Measurements from ENCODE around the gene RPL10. TPM values are rescaled to one million over a fixed set of nuclear protein-coding genes. Genes with fewer than 3 reads are reported as not detected.

The RPL10 gene
- total RNA-seq, 1 donor from 2014 or later: 3,042 TPM

- Mint-ChIP-seq H3K4me3 (no peak overlapping the region), H3K36me3 (peaks cover 4% of the 10 kb centered on the region), H3K27ac (peak overlapping the region; percentile 83), H3K4me1 (ENCODE audit: unreplicated experiment) (no peaks in the 10 kb centered on the region), H3K9me3 (no peaks in the 10 kb centered on the region), H3K27me3 (no peaks in the 10 kb centered on the region)
- DNase-seq (ENCODE audit: extremely low spot score, unreplicated experiment): no peak
- no peak for TF ChIP-seq CTCF (conservative IDR thresholded peaks at IDR 0.05)
Measured at GRCh38 chrX:154363706-154364439, 34.3 kb upstream of the RPL10 start.

- H3K27me3 Mint-ChIP-seq: no peaks in the 10 kb centered on the region
- H3K36me3 Mint-ChIP-seq: peaks cover 4% of the 10 kb centered on the region
- no peaks in the 10 kb centered on the region for H3K9me3 Mint-ChIP-seq
- peak overlapping the region; percentile 82 for H3K27ac Mint-ChIP-seq
- H3K4me3 Mint-ChIP-seq: no peak overlapping the region
- no peaks in the 10 kb centered on the region for H3K4me1 Mint-ChIP-seq (ENCODE audit: unreplicated experiment)
- DNase-seq (ENCODE audit: extremely low spot score, unreplicated experiment): no peak
- no peak for TF ChIP-seq CTCF (conservative IDR thresholded peaks at IDR 0.05)
Measured at GRCh38 chrX:154365052-154365600, 33.1 kb upstream of the RPL10 start.

DNA sequence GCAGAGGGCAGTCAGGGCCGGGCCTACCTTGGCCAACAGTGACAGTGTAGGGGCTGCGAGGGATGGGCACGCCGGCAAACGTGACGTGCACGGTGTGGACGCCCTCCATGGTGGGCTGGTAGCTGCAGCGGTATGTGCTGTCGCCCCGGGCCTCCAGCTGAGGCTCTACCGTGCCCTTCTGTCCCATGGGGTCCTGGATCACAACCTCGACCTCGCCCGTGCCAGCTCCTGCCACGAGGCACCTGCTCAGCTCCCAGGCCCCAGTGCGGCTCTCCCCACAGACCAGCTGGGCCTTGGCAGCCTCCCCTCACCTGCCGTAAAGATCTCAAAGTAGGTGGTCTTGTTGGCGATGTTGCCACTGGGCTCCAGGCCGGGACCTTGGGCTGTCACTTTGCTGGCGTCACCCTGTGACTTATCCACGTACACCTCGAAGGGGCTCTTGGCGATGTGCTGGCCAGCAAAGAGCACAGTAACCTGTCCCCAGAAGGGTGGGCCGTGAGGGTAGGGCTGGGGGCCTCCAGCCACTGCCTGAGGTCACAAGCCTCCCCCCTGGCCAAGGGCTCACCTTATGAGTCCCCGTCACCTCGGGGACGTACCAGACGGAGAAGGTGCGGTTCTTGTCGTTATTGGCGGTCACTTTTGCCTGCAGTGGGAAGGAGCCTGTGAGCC is 32.0 kb upstream of the RPL10 start:
- Mint-ChIP-seq H3K4me3 (no peak overlapping the region), H3K9me3 (no peaks in the 10 kb centered on the region), H3K27ac (no peak overlapping the region), H3K27me3 (no peaks in the 10 kb centered on the region), H3K36me3 (peaks cover 4% of the 10 kb centered on the region), H3K4me1 (ENCODE audit: unreplicated experiment) (no peaks in the 10 kb centered on the region)
- no peak for DNase-seq (ENCODE audit: extremely low spot score, unreplicated experiment)
- no peak for TF ChIP-seq CTCF (conservative IDR thresholded peaks at IDR 0.05)

- no peaks in the 10 kb centered on the region for H3K9me3 Mint-ChIP-seq
- no peak overlapping the region for H3K4me3 Mint-ChIP-seq
- no peaks in the 10 kb centered on the region for H3K27me3 Mint-ChIP-seq
- H3K27ac Mint-ChIP-seq: no peak overlapping the region
- peaks cover 4% of the 10 kb centered on the region for H3K36me3 Mint-ChIP-seq
- no peak for DNase-seq (ENCODE audit: extremely low spot score, unreplicated experiment)
- no peak for TF ChIP-seq CTCF (conservative IDR thresholded peaks at IDR 0.05)
- no peaks in the 10 kb centered on the region for H3K4me1 Mint-ChIP-seq (ENCODE audit: unreplicated experiment)
Measured at GRCh38 chrX:154366666-154367055, 31.5 kb upstream of the RPL10 start.

- Mint-ChIP-seq H3K9me3 (no peaks in the 10 kb centered on the region), H3K4me3 (peak overlapping the region; percentile 68), H3K27me3 (no peaks in the 10 kb centered on the region), H3K27ac (peak overlapping the region; percentile 61), H3K4me1 (ENCODE audit: unreplicated experiment) (no peaks in the 10 kb centered on the region), H3K36me3 (peaks cover 3% of the 10 kb centered on the region)
- DNase-seq (ENCODE audit: extremely low spot score, unreplicated experiment): no peak
- TF ChIP-seq CTCF (conservative IDR thresholded peaks at IDR 0.05): no peak
Measured at GRCh38 chrX:154367474-154368308, 30.5 kb upstream of the RPL10 start.

All from type B pancreatic cell (in vitro differentiated cells).